HepG2 (cell line): Measurements from ENCODE around the gene HDLBP. TPM values are rescaled to one million over a fixed set of nuclear protein-coding genes. Genes with fewer than 3 reads are reported as not detected.
A peak's percentile ranks its signal among the peaks of the same experiment; 100 is the strongest.

Source experiments
- ATAC-seq: fragments of 200-7000 bp; cut with Tn5 transposase; 3 replicates; pipeline ENCODE4 v1.9.1; 2020; ENCODE audit warnings: mild to moderate bottlenecking, moderate library complexity
- BruUV-seq: library from RNA; stranded (reverse); fragments of 400-500 nt; replicated peaks from 2 replicates; lab custom pipeline; 2021; lab: Mats Ljungman, UMichigan
- CTCF ChIA-PET: fragments of 300-600 bp; formaldehyde crosslinking; extraction: SDS; loops from one replicate; lab custom pipeline; 2021; ENCODE audit warnings: low total read pairs, inconsistent platforms, low intra/inter-chr PET ratio; lab: Yijun Ruan, JAX
- POLR2A ChIA-PET: fragments of 350-600 bp; sonication (Branson Sonifier 250); formaldehyde crosslinking; loops from one replicate; lab custom pipeline; 2020; ENCODE audit warnings: antibody characterized with exemption, inconsistent platforms; lab: Yijun Ruan, JAX
- DNase-seq: peaks from one replicate; pipeline ENCODE4 v3.0.0-alpha.2; 2015; ENCODE audit warnings: low spot score
- FAIRE-seq: peaks from 3 replicates; lab custom pipeline; 2011; peaks lifted over from hg19 to GRCh38; lab: Jason Lieb, UNC
- H2AFZ ChIP-seq: one replicate; pipeline ENCODE4 v1.6.1; 2011; ENCODE audit warnings: low read length, inconsistent platforms
- H3K27ac ChIP-seq: fragments of 300-600 bp; 3 replicates; pipeline ENCODE4 v1.8.0; 2011; ENCODE audit warnings: mixed run types, mild to moderate bottlenecking, mixed read lengths, low read length, inconsistent platforms; ENCODE audit not compliant: insufficient read depth; ENCODE audit errors: extremely low read length
- H3K27me3 ChIP-seq, 2 experiments: fragments of 200-600 bp in 1 of 2; 2 replicates in 1 of 2; 3 replicates in 1 of 2; pipeline versions ENCODE4 v1.6.0 to v1.8.0; 2011; ENCODE audit warnings: low read length in 2 of 2, mild to moderate bottlenecking in 2 of 2, moderate library complexity in 2 of 2, inconsistent platforms in 1 of 2; ENCODE audit not compliant: insufficient read depth in 2 of 2, control insufficient read depth in 1 of 2
- H3K36me3 ChIP-seq, 2 experiments: fragments of 200-600 bp in 1 of 2; replicated peaks in 1 of 2; 2 replicates in 1 of 2; 3 replicates in 1 of 2; pipeline versions ENCODE4 v1.5.1 to v1.8.0; 2011; ENCODE audit warnings: low read length in 2 of 2, inconsistent platforms in 1 of 2; ENCODE audit not compliant: insufficient read depth in 2 of 2, control insufficient read depth in 1 of 2
- H3K4me1 ChIP-seq: 2 replicates; pipeline ENCODE4 v1.5.1; 2012; ENCODE audit warnings: low read length, inconsistent platforms; ENCODE audit not compliant: insufficient read depth
- H3K4me2 ChIP-seq: 2 replicates; pipeline ENCODE4 v1.6.0; 2011; ENCODE audit warnings: low read depth, low read length, inconsistent platforms
- H3K4me3 ChIP-seq, 3 experiments: fragments of 200-600 bp in 1 of 3; sonication (generic), shearing (Covaris generic) in 1 of 3; replicated peaks in 1 of 3; 2 replicates each; pipeline ENCODE4 v1.5.1; 2011 to 2016; ENCODE audit warnings: low read length in 3 of 3, inconsistent platforms in 2 of 3, low read depth in 2 of 3, mild to moderate bottlenecking in 2 of 3, control low read depth in 1 of 3, mixed read lengths in 1 of 3; ENCODE audit not compliant: insufficient read depth in 1 of 3
- H3K79me2 ChIP-seq: one replicate; pipeline ENCODE4 v1.6.1; 2011; ENCODE audit warnings: low read length, inconsistent platforms; ENCODE audit not compliant: insufficient read depth
- H3K9ac ChIP-seq: 2 replicates; pipeline ENCODE4 v1.6.0; 2011; ENCODE audit warnings: mild to moderate bottlenecking, low read depth, low read length, inconsistent platforms; ENCODE audit not compliant: insufficient read depth
- H3K9me3 ChIP-seq: 2 replicates; pipeline ENCODE4 v1.5.1; 2012; ENCODE audit warnings: mild to moderate bottlenecking, low read length
- H4K20me1 ChIP-seq: 2 replicates; pipeline ENCODE4 v1.6.0; 2011; ENCODE audit warnings: inconsistent platforms, mild to moderate bottlenecking, low read length, moderate library complexity; ENCODE audit not compliant: insufficient read depth
- ATF3 ChIP-seq: sonication (generic); formaldehyde crosslinking; IDR thresholded peaks from 2 replicates; pipeline ENCODE4 v1.4.0; 2020; ENCODE audit warnings: missing genetic modification reagents
- HOXA3 ChIP-seq: sonication (generic); formaldehyde crosslinking; IDR thresholded peaks from 2 replicates; pipeline ENCODE4 v1.5.0; 2020; ENCODE audit warnings: missing genetic modification reagents
- KDM5A ChIP-seq: fragments of 200-600 bp; sonication (generic); IDR thresholded peaks from 2 replicates; pipeline ENCODE4 v1.7.0; 2018; ENCODE audit warnings: antibody characterized with exemption, mild to moderate bottlenecking, low read length, borderline replicate concordance
- POLR2A ChIP-seq, 2 experiments: IDR thresholded peaks; 2 replicates each; pipeline ENCODE4 v1.6.1; 2011; ENCODE audit warnings: low read depth in 2 of 2, low read length in 2 of 2, mild to moderate bottlenecking in 1 of 2, moderate library complexity in 1 of 2; ENCODE audit not compliant: insufficient read depth in 1 of 2
- RBM22 ChIP-seq: fragments of 200-400 bp; formaldehyde crosslinking; optimal IDR thresholded peaks from 2 replicates; pipeline ENCODE3; 2017; ENCODE audit warnings: mild to moderate bottlenecking, low read length, moderate library complexity
- TEAD3 ChIP-seq: optimal IDR thresholded peaks from 2 replicates; pipeline ENCODE3; 2016; ENCODE audit warnings: borderline replicate concordance
- ZZZ3 ChIP-seq: sonication (generic); formaldehyde crosslinking; IDR thresholded peaks from 2 replicates; pipeline ENCODE4 v1.4.0; 2020; ENCODE audit warnings: missing genetic modification reagents, mild to moderate bottlenecking, borderline replicate concordance
- WGBS: methylation state at CpG from one replicate; pipeline ENCODE4 v1.1.6; 2017; ENCODE audit warnings: low lambda C conversion rate; 5-methylcytosine and 5-hydroxymethylcytosine counted together
- in situ Hi-C: cut with HindIII; loops from 2 replicates; pipeline ENCODE4 v1.10.0; 2017; ENCODE audit warnings: low pct_unique_long_range_greater_than_20kb; ENCODE audit not compliant: extremely low pct_ligation_motif_present
- intact Hi-C: fragments of 100-400 bp; cut with micrococcal nuclease; formaldehyde crosslinking; loops from one replicate; pipeline ENCODE4 v1.10.0; 2022; ENCODE audit not compliant: unreplicated experiment
- polyA plus RNA-seq, 8 experiments: library from polyadenylated mRNA; depleted of rRNA in 3 of 8; stranded (reverse) in 7 of 8; unstranded in 1 of 8; fragments of >200 nt; fragmentation: Illumina TruSeq in 4 of 8; extraction: Trizol in 4 of 8; gene quantifications; 2 replicates each; pipeline versions ENCODE4 v1.2.1 to v1.2.3, GENCODE V29; 2011 to 2016; ENCODE audit warnings: low read depth in 4 of 8, missing spikeins in 1 of 8, mixed read lengths in 1 of 8; ENCODE audit not compliant: insufficient read depth in 1 of 8
- total RNA-seq, 5 experiments: library from RNA; depleted of rRNA; stranded (reverse); fragments of >200 nt; fragmentation: Illumina TruSeq; extraction: Trizol; gene quantifications; 2 replicates each; pipeline ENCODE4 v1.2.3, GENCODE V29; 2016; ENCODE audit warnings: low read depth in 1 of 5
- TF ChIP-seq, protein P1 (sequence below): sonication (generic); formaldehyde crosslinking; IDR thresholded peaks from one replicate; pipeline ENCODE4 v1.5.1; 2020; ENCODE audit warnings: mild to moderate bottlenecking, missing genetic modification reagents; ENCODE audit errors: not compliant biosample characterization

Gene HDLBP
- total and polyA plus RNA-seq, 2 of the 13 experiments (the other 11 are each of a cell fraction or from before 2014, with no cell fraction given) = 464 to 707 TPM

GRCh38 chr2:241269707-241270520, 45.6 kb downstream of the HDLBP start (continued):
- TF ChIP-seq RBM22 (peak; percentile 73), ATF3 (no peak), HOXA3 (CRISPR knock-in tag) (0 out of 2 replicates have a peak, but pooled peaks have one; percentile 17), ZZZ3 (no peak)

DNA sequence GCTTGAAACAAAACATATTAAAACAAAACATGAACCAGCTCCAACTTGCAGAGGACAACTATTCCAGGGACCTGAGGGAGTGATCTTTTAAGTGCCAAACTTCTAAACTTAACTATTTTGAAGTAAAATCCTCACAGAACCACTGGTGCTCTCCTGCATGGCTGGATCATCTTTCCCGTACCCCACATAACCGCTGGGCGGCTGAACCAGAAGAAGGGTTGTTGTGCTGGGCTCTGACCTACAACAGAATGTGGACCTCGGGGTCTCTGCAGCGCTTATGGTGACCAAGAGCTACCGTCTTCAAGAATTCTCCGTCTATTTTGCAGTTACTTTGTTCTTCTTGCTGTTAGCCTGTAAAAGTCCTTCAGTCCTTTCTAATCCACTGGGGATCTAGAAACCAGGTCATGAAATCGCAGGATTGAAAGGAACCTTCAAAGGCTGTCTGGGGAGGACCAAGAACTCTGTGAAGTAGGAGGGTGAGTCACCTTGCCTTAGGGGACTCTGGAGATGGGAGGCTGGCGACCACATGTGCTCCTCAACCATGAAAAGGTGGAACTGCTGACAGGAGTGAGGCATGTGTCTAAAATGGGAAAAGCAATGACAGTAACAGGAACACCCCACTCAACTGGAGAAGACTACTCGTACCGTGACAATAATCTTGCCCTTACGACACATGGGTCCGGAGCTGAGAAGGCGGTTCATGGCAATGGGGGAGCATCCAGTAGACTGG, 46.6 kb downstream of the HDLBP start:
- no peak for ATAC-seq
- Histone ChIP-seq H3K36me3 (peaks cover 33 to 50% of the 10 kb centered on the region in 2 experiments), H2AFZ (no peak overlapping the region), H3K4me2 (peak overlapping the region; percentile 97), H4K20me1 (peaks cover 70% of the 10 kb centered on the region), H3K9me3 (no peaks in the 10 kb centered on the region), H3K79me2 (peaks cover 90% of the 10 kb centered on the region), H3K4me1 (peaks cover 63% of the 10 kb centered on the region), H3K4me3 (0 out of 6 replicates have a peak overlapping the region, but pooled peaks of 1 of the 3 experiments have one; percentile 4), H3K27ac (no peak overlapping the region), H3K27me3 (no peaks in the 10 kb centered on the region; a peak in 1 of 5 replicates), H3K9ac (no peak overlapping the region)
- BruUV-seq = no TSS peak
- no peak for FAIRE-seq
- intact Hi-C loops = no loop called here
- CTCF ChIA-PET = no interaction called here
- POLR2A ChIA-PET = interaction anchor here (0.6 kb wide), 1 partner anchor 38 kb away, joined by 4 read pairs; no protein-coding TSS in a partner anchor
- peak; percentile 11 for TF ChIP-seq TEAD3 (CRISPR knock-in tag)
- TF ChIP-seq, protein P1, sequence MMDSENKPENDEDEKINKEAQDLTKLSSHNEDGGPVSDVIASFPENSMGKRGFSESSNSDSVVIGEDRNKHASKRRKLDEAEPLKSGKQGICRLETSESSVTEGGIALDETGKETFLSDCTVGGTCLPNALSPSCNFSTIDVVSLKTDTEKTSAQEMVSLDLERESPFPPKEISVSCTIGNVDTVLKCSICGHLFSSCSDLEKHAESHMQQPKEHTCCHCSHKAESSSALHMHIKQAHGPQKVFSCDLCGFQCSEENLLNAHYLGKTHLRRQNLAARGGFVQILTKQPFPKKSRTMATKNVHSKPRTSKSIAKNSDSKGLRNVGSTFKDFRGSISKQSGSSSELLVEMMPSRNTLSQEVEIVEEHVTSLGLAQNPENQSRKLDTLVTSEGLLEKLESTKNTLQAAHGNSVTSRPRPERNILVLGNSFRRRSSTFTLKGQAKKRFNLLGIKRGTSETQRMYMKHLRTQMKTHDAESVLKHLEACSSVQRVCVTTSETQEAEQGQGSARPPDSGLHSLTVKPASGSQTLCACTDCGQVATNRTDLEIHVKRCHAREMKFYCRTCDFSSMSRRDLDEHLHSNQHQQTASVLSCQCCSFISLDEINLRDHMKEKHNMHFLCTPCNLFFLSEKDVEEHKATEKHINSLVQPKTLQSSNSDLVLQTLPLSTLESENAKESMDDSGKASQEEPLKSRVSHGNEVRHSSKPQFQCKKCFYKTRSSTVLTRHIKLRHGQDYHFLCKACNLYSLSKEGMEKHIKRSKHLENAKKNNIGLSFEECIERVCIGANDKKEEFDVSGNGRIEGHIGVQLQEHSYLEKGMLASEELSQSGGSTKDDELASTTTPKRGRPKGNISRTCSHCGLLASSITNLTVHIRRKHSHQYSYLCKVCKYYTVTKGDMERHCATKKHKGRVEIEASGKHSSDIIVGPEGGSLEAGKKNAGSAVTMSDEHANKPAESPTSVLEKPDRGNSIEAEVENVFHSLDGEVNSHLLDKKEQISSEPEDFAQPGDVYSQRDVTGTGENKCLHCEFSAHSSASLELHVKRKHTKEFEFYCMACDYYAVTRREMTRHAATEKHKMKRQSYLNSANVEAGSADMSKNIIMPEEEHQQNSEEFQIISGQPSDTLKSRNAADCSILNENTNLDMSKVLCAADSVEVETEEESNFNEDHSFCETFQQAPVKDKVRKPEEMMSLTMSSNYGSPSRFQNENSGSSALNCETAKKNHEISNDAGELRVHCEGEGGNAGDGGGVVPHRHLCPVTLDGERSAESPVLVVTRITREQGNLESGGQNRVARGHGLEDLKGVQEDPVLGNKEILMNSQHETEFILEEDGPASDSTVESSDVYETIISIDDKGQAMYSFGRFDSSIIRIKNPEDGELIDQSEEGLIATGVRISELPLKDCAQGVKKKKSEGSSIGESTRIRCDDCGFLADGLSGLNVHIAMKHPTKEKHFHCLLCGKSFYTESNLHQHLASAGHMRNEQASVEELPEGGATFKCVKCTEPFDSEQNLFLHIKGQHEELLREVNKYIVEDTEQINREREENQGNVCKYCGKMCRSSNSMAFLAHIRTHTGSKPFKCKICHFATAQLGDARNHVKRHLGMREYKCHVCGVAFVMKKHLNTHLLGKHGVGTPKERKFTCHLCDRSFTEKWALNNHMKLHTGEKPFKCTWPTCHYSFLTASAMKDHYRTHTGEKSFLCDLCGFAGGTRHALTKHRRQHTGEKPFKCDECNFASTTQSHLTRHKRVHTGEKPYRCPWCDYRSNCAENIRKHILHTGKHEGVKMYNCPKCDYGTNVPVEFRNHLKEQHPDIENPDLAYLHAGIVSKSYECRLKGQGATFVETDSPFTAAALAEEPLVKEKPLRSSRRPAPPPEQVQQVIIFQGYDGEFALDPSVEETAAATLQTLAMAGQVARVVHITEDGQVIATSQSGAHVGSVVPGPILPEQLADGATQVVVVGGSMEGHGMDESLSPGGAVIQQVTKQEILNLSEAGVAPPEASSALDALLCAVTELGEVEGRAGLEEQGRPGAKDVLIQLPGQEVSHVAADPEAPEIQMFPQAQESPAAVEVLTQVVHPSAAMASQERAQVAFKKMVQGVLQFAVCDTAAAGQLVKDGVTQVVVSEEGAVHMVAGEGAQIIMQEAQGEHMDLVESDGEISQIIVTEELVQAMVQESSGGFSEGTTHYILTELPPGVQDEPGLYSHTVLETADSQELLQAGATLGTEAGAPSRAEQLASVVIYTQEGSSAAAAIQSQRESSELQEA (CRISPR knock-in tag) = no peak
- TF ChIP-seq KDM5A = no peak
- TF ChIP-seq POLR2A (IDR thresholded peaks at IDR 0.05; ENCODE audit: insufficient read depth in 1 of 2, low read depth in 2 of 2, low read length in 2 of 2) = peak in 1 of 2 experiments; percentile 41; a peak in 2 of 4 replicates
- WGBS = 93% methylated on average over 14 of the region's 14 CpGs
- in situ Hi-C loops = loop anchor here (5.0 kb wide), 1 partner anchor 48 kb away; the partner anchor contains the start of genes HDLBP and SEPTIN2
- no peak for DNase-seq
